Glutamatergic neuron (in vitro differentiated cells): ENCODE results near the gene RNU5B-1. TPM values are rescaled to one million over a fixed set of nuclear protein-coding genes. Genes with fewer than 3 reads are reported as not detected.

Source experiments
- DNase-seq: peaks from one replicate; pipeline ENCODE4 v3.0.0; 2022
- H3K27ac Mint-ChIP-seq: one replicate; pipeline ENCODE4 v1.8.0; 2020; ENCODE audit warnings: mild to moderate bottlenecking, mixed read lengths, inconsistent platforms; ENCODE audit not compliant: unreplicated experiment
- H3K27me3 Mint-ChIP-seq: one replicate; pipeline ENCODE4 v1.8.0; 2020; ENCODE audit warnings: mild to moderate bottlenecking, moderate library complexity, mixed read lengths, inconsistent platforms; ENCODE audit not compliant: unreplicated experiment
- H3K36me3 Mint-ChIP-seq: one replicate; pipeline ENCODE4 v1.8.0; 2020; ENCODE audit warnings: mild to moderate bottlenecking, mixed read lengths, inconsistent platforms; ENCODE audit not compliant: unreplicated experiment
- H3K4me1 Mint-ChIP-seq: one replicate; pipeline ENCODE4 v1.8.0; 2020; ENCODE audit warnings: mild to moderate bottlenecking, low read depth, mixed read lengths, inconsistent platforms; ENCODE audit not compliant: unreplicated experiment
- H3K4me3 Mint-ChIP-seq: one replicate; pipeline ENCODE4 v1.8.0; 2020; ENCODE audit warnings: mild to moderate bottlenecking, mixed read lengths, inconsistent platforms; ENCODE audit not compliant: unreplicated experiment
- H3K9me3 Mint-ChIP-seq: one replicate; pipeline ENCODE4 v1.8.0; 2020; ENCODE audit warnings: mild to moderate bottlenecking, moderate library complexity, mixed read lengths, inconsistent platforms; ENCODE audit not compliant: unreplicated experiment
- total RNA-seq: library from RNA; stranded (reverse); fragmentation: NEBNext Ultra II Directional; extraction: Animal tissue kit (Norgen Biotek cat#: 25700); gene quantifications from one replicate; pipeline ENCODE4 v1.2.1, GENCODE V29; 2021; ENCODE audit not compliant: unreplicated experiment
- TF ChIP-seq, protein P1 (sequence below): fragments of 200-600 bp; sonication (generic); IDR thresholded peaks from one replicate; pipeline ENCODE4 v1.5.0; 2021; ENCODE audit not compliant: partially characterized antibody, unreplicated experiment

Gene RNU5B-1
- total RNA-seq, 1 donor from 2014 or later, result not detected

DNA sequence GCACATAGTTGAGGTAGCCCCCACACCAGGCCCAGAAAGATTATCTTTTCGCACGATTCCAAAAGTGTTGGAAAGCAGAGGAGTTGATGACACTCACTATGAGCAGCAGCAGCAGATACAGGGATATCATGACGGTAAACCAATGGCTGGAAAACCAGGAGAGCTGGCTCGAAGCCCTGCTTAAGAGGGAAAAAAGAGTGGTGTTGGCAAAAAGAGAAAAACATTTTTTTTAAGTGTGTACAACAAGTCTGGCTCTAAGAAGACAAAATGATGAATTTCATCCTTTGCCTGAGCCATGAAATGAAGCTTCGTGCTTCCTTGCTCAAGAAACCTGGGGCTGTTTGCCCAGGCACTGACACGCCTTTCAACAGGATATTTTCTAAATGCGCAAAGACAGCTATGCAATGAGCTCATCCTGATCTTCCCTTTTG is 45.1 kb upstream of the RNU5B-1 start:
- TF ChIP-seq, protein P1, sequence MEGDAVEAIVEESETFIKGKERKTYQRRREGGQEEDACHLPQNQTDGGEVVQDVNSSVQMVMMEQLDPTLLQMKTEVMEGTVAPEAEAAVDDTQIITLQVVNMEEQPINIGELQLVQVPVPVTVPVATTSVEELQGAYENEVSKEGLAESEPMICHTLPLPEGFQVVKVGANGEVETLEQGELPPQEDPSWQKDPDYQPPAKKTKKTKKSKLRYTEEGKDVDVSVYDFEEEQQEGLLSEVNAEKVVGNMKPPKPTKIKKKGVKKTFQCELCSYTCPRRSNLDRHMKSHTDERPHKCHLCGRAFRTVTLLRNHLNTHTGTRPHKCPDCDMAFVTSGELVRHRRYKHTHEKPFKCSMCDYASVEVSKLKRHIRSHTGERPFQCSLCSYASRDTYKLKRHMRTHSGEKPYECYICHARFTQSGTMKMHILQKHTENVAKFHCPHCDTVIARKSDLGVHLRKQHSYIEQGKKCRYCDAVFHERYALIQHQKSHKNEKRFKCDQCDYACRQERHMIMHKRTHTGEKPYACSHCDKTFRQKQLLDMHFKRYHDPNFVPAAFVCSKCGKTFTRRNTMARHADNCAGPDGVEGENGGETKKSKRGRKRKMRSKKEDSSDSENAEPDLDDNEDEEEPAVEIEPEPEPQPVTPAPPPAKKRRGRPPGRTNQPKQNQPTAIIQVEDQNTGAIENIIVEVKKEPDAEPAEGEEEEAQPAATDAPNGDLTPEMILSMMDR, result no peak
- H3K4me1 Mint-ChIP-seq, result peaks cover 6% of the 10 kb centered on the region
- no peak overlapping the region for H3K27ac Mint-ChIP-seq
- peaks cover 8% of the 10 kb centered on the region for H3K36me3 Mint-ChIP-seq
- no peak for DNase-seq
- no peaks in the 10 kb centered on the region for H3K9me3 Mint-ChIP-seq
- no peak overlapping the region for H3K4me3 Mint-ChIP-seq
- H3K27me3 Mint-ChIP-seq, result no peaks in the 10 kb centered on the region

DNA sequence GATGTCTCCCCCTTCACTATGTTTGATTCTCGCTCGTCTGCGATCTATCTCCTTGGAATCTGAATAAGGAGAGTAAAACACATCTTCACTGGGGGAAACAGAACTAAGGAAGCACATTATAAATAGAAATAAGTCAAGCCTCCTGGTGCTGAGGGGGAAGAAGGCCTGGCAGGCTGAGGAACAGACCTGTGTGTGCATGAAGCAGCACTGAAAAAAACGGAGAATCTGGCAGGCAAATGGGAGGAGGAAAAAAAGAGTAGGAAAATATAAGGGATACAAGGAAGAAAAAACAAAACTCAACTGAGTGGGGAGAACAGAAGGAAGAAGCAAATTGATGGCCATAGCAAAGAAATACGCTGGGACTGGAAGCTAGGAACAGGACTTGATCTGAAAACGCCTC is 43.5 kb upstream of the RNU5B-1 start:
- Mint-ChIP-seq H3K36me3 (peaks cover 8% of the 10 kb centered on the region), H3K4me3 (no peak overlapping the region), H3K27ac (no peak overlapping the region), H3K9me3 (no peaks in the 10 kb centered on the region), H3K4me1 (no peaks in the 10 kb centered on the region), H3K27me3 (no peaks in the 10 kb centered on the region)
- DNase-seq, result no peak
- TF ChIP-seq, protein P1, result no peak

DNA sequence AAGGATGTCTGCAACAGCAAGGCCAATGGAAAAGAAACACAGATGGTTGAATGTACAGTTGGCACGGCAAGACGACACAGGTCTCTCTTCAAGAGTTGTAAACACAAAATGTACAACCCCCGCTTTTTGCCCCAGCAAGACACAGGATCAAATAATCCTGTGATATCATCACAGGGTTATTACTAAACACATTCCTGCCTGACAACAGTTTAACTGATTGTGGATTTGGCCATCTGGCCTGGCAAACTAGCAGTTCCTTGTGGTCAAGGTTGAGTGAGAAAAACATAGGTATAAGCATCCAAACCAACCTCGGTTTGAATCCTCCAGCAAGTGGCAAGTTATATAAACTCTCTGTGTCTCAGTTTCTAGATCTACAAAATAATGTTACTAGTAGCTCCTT is 41.2 kb upstream of the RNU5B-1 start:
- Mint-ChIP-seq H3K4me1 (no peaks in the 10 kb centered on the region), H3K27me3 (peaks cover 2% of the 10 kb centered on the region), H3K9me3 (no peaks in the 10 kb centered on the region), H3K4me3 (no peak overlapping the region), H3K36me3 (peaks cover 10% of the 10 kb centered on the region), H3K27ac (no peak overlapping the region)
- TF ChIP-seq, protein P1, result no peak
- DNase-seq, result no peak

DNA sequence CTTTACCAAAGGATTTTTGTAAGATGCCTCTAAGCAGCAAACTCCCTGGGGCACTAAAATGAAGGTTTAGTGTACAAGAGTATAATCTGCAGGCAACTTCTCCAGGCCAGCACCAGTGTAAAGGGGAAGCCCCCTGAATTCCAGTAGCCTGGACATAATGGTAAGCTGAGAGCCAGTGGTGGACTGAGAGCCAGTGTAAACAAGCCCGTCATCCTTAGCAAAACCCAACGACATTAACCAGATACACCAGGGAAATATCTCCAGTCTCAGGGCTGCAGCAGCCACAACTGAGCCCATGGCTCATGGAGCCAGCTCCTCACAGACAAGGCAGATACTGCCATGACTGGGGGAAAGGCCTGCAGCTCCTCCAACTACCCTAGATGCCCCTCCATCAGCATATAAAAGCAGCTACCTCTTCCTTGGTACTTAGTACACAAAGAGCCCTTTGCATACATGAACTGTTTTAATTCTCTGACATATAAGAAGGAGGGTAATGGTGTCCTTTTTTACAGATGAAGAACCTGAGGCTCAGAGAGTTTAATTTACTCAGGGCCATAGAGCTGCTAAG is 39.5 kb upstream of the RNU5B-1 start:
- H3K9me3 Mint-ChIP-seq, result no peaks in the 10 kb centered on the region
- peaks cover 2% of the 10 kb centered on the region for H3K27me3 Mint-ChIP-seq
- peaks cover 10% of the 10 kb centered on the region for H3K36me3 Mint-ChIP-seq
- H3K4me1 Mint-ChIP-seq, result no peaks in the 10 kb centered on the region
- DNase-seq, result no peak
- no peak overlapping the region for H3K27ac Mint-ChIP-seq
- TF ChIP-seq, protein P1, result no peak
- H3K4me3 Mint-ChIP-seq, result no peak overlapping the region

DNA sequence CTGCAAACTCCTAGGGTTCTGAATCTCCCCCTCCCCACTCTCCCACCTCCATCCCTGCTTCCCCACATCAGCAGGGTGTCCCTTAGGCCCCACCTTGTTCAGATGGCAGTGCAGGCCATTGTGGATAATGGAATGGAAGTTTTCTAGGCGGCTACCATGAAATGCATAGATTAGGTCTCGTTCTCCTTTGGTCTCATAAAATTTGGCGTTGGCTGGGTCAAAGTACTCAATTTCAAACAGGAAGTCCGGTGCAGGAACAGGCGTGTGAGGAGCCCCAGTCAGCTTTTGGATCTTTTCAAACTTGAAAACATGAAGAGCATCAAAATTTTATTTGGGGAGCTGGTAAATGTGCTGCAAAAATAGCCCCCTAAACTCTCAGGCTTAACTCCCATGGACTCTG is 38.0 kb upstream of the RNU5B-1 start:
- no peak for DNase-seq
- peaks cover 2% of the 10 kb centered on the region for H3K27me3 Mint-ChIP-seq
- H3K4me1 Mint-ChIP-seq, result no peaks in the 10 kb centered on the region
- no peak overlapping the region for H3K27ac Mint-ChIP-seq
- TF ChIP-seq, protein P1, result no peak
- H3K36me3 Mint-ChIP-seq, result peaks cover 10% of the 10 kb centered on the region
- H3K4me3 Mint-ChIP-seq, result no peak overlapping the region
- H3K9me3 Mint-ChIP-seq, result no peaks in the 10 kb centered on the region
